Natural killer cell (primary cell): Measurements from ENCODE around the gene ADD1. TPM values are rescaled to one million over a fixed set of nuclear protein-coding genes. Genes with fewer than 3 reads are reported as not detected.

Experiments used
- ATAC-seq, 3 donors: fragments of 150-1000 bp in 2 of 3; fragments of 200-7000 bp in 1 of 3; cut with Tn5 transposase; 1 replicate in 1 of 3; 2 replicates in 2 of 3; pipeline ENCODE4 v1.10.0; 2021; ENCODE audit warnings: mild to moderate bottlenecking in 2 of 3, moderate library complexity in 2 of 3
- DNase-seq, 2 donors: peaks; one replicate each; pipeline versions ENCODE4 v3.0.0 to v3.0.0-alpha.2; 2013 to 2021; ENCODE audit warnings: mixed read lengths in 1 of 2
- H3K27ac ChIP-seq: one replicate; pipeline ENCODE4 v1.5.1; 2013; ENCODE audit warnings: mild to moderate bottlenecking, low read length
- H3K27me3 ChIP-seq: one replicate; pipeline ENCODE4 v1.6.1; 2013; ENCODE audit warnings: low read length; ENCODE audit not compliant: control insufficient read depth, insufficient read depth
- H3K36me3 ChIP-seq: one replicate; pipeline ENCODE4 v1.6.1; 2013; ENCODE audit warnings: low read length; ENCODE audit not compliant: control insufficient read depth, insufficient read depth
- H3K4me1 ChIP-seq: one replicate; pipeline ENCODE4 v1.6.1; 2013; ENCODE audit warnings: low read length; ENCODE audit not compliant: control insufficient read depth, insufficient read depth
- H3K4me3 ChIP-seq: one replicate; pipeline ENCODE4 v1.5.1; 2013; ENCODE audit warnings: low read length
- H3K9me3 ChIP-seq: one replicate; pipeline ENCODE4 v1.6.1; 2013; ENCODE audit warnings: low read length; ENCODE audit not compliant: control insufficient read depth, insufficient read depth
- H3K27ac Mint-ChIP-seq, 2 donors: one replicate each; pipeline ENCODE4 v1.8.0; 2022; ENCODE audit warnings: mild to moderate bottlenecking in 2 of 2, mixed read lengths in 2 of 2, moderate library complexity in 1 of 2
- H3K27me3 Mint-ChIP-seq, 2 donors: one replicate each; pipeline ENCODE4 v1.8.0; 2022; ENCODE audit warnings: low read depth in 2 of 2, mixed read lengths in 2 of 2
- H3K36me3 Mint-ChIP-seq: one replicate; pipeline ENCODE4 v1.8.0; 2022; ENCODE audit warnings: mixed read lengths
- H3K4me1 Mint-ChIP-seq, 2 donors: one replicate each; pipeline ENCODE4 v1.8.0; 2022; ENCODE audit warnings: mixed read lengths in 2 of 2
- H3K4me3 Mint-ChIP-seq: one replicate; pipeline ENCODE4 v1.8.0; 2022; ENCODE audit warnings: mild to moderate bottlenecking, moderate library complexity, mixed read lengths
- H3K9me3 Mint-ChIP-seq, 2 donors: one replicate each; pipeline ENCODE4 v1.8.0; 2022; ENCODE audit warnings: mixed read lengths in 2 of 2
- CTCF ChIP-seq: fragments of 200-600 bp; IDR thresholded peaks from one replicate; pipeline ENCODE4 v1.8.0; 2022; ENCODE audit warnings: antibody characterized with exemption
- WGBS: methylation state at CpG from one replicate; pipeline ENCODE4 v1.1.7; 2013; ENCODE audit warnings: missing lambda C conversion rate; ENCODE audit not compliant: insufficient coverage; 5-methylcytosine and 5-hydroxymethylcytosine counted together
- intact Hi-C: fragments of 100-400 bp; cut with micrococcal nuclease; formaldehyde crosslinking; loops from one replicate; pipeline ENCODE4 v1.14.2; 2022
- total RNA-seq, 4 donors: library from RNA; stranded (reverse); fragments of 120-200 nt in 1 of 4; gene quantifications; one replicate each; pipeline versions ENCODE4 v1.2.3 to v1.2.4, GENCODE V29; 2013 to 2022

ADD1 gene
- total RNA-seq, 3 donors from 2014 or later (not counting 1 experiment from before 2014, with no cell fraction given), result 383 to 465 (median 452) TPM

GRCh38 chr4:2879026-2879425 lies 35.4 kb downstream of the ADD1 start:
- Mint-ChIP-seq H3K36me3 (peaks cover 5% of the 10 kb centered on the region), H3K4me1 (peaks cover 44 to 45% of the 10 kb centered on the region in 2 donors), H3K27ac (peak overlapping the region; percentile 52 to 78), H3K27me3 (no peaks in the 10 kb centered on the region), H3K4me3 (no peak overlapping the region), H3K9me3 (no peaks in the 10 kb centered on the region)
- 94% methylated on average over 5 of the region's 5 CpGs for WGBS
- H3K27me3 ChIP-seq, result no peaks in the 10 kb centered on the region
- intact Hi-C loops, result loop anchor here (10.0 kb wide), 1 partner anchor 64 kb away; no protein-coding TSS in a partner anchor
- peaks cover 44% of the 10 kb centered on the region for H3K36me3 ChIP-seq
- H3K27ac ChIP-seq, result no peak overlapping the region
- H3K9me3 ChIP-seq, result no peaks in the 10 kb centered on the region
- DNase-seq (no peak), ATAC-seq (no peak)
- H3K4me1 ChIP-seq, result peaks cover 9% of the 10 kb centered on the region
- no peak overlapping the region for H3K4me3 ChIP-seq
- no peak for TF ChIP-seq CTCF

- H3K4me1 Mint-ChIP-seq, result peaks cover 39 to 41% of the 10 kb centered on the region in 2 donors
- H3K4me3 Mint-ChIP-seq, result no peak overlapping the region
- no peak for TF ChIP-seq CTCF
- DNase-seq, result no peak
- H3K36me3 Mint-ChIP-seq, result peaks cover 20% of the 10 kb centered on the region
- WGBS, result 100% methylated on average over 1 of the region's 3 CpGs
- Histone ChIP-seq H3K27me3 (no peaks in the 10 kb centered on the region), H3K4me3 (no peak overlapping the region), H3K36me3 (peaks cover 61% of the 10 kb centered on the region), H3K4me1 (no peaks in the 10 kb centered on the region), H3K9me3 (no peaks in the 10 kb centered on the region), H3K27ac (no peak overlapping the region)
- intact Hi-C loops, result no loop called here
- no peak for ATAC-seq
- H3K9me3 Mint-ChIP-seq, result no peaks in the 10 kb centered on the region
- H3K27me3 Mint-ChIP-seq, result no peaks in the 10 kb centered on the region
- peak overlapping the region in 1 of 2 donors; percentile 25 for H3K27ac Mint-ChIP-seq
Observed at GRCh38 chr4:2881431-2881830, 37.8 kb downstream of the ADD1 start.

- Mint-ChIP-seq H3K9me3 (no peaks in the 10 kb centered on the region), H3K27me3 (no peaks in the 10 kb centered on the region)
- DNase-seq, result no peak
Observed at GRCh38 chr4:2882341-2882740, 38.7 kb downstream of the ADD1 start.

More at GRCh38 chr4:2882341-2882740, 38.7 kb downstream of the ADD1 start:
- no peak for TF ChIP-seq CTCF
- Histone ChIP-seq H3K27ac (no peak overlapping the region), H3K36me3 (peaks cover 64% of the 10 kb centered on the region), H3K4me3 (no peak overlapping the region), H3K27me3 (no peaks in the 10 kb centered on the region), H3K4me1 (no peaks in the 10 kb centered on the region), H3K9me3 (no peaks in the 10 kb centered on the region)
- Mint-ChIP-seq H3K36me3 (peaks cover 26% of the 10 kb centered on the region), H3K27ac (peak overlapping the region in 1 of 2 donors; percentile 34), H3K4me3 (no peak overlapping the region), H3K4me1 (peaks cover 34 to 42% of the 10 kb centered on the region in 2 donors)
- 80% methylated on average over 1 of the region's 1 CpG for WGBS
- intact Hi-C loops, result no loop called here
- ATAC-seq, result no peak
